Measurements from ENCODE around the gene BPGM. TPM values are rescaled to one million over a fixed set of nuclear protein-coding genes. Genes with fewer than 3 reads are reported as not detected.

BPGM gene
- polyA plus RNA-seq, 4 donors = 36.2 to 49.8 (median 41.9) TPM

DNA sequence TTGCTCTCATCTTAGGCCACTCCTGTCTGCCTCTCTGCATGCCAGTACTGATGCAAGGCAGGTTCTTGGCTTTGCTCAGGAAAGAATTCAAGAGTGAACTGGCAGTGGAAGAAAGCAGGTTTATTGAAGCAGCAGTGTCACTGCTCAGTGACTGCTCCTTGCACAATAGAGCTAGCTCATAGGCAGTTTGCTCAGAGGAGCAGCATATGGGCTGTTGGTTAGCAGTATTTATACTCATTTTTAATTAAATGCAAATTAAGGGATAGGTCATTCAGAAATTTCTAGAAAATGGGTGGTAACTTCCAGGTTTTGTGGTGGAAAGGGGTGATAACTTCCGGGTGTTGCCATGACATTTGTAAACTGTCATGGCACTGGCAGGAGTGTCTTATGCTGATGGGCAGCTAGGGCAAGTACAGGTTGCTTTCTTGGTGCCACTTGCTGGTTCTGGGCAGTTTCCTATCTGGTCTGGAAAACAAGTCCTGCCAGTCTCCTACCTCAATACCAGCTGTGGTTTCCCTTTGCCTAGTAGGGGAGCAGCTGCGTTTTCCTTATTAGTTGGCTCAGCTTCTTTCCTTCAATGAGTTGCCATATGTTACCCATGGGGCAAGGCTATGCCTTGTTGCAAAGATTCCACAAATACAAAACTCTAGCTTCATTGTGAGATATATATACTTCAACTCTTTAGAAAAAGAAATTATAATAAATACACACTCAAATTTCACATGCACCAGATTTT lies 68.0 kb downstream of the BPGM start:
- no peak for DNase-seq (ENCODE audit: low read depth in 4 of 4, low spot score in 2 of 4)

GRCh38 chr7:134718211-134718875 lies 71.7 kb downstream of the BPGM start:
- DNase-seq (ENCODE audit: low read depth in 4 of 4, low spot score in 2 of 4) = no peak

GRCh38 chr7:134720091-134720935 lies 73.7 kb downstream of the BPGM start:
- no peak for DNase-seq (ENCODE audit: low read depth in 4 of 4, low spot score in 2 of 4)

GRCh38 chr7:134721171-134721570 lies 74.5 kb downstream of the BPGM start:
- DNase-seq (ENCODE audit: low read depth in 4 of 4, low spot score in 2 of 4) = no peak

GRCh38 chr7:134722786-134723322 lies 76.2 kb downstream of the BPGM start:
- no peak for DNase-seq (ENCODE audit: low read depth in 4 of 4, low spot score in 2 of 4)

DNA sequence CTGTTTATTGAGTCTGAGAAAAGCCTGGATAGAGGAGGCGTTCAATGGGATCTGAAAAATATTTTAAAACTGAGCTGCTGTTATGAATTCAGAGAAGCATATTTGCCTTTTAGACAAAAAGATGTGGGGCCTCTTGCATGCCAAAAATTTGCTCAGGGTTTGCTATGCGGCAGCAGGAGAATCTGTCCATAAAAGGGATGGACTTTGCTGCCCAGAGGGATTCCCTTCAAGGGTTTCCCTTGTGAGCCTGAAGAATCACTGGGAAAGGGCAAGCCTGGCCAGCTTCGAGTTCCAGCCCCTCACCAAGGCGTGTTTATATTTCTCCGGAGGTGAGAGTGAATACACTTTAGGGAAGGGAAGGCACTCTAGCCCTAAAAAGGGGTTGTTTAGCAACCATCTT lies 77.2 kb downstream of the BPGM start:
- no peak for DNase-seq (ENCODE audit: low read depth in 4 of 4, low spot score in 2 of 4)

DNA sequence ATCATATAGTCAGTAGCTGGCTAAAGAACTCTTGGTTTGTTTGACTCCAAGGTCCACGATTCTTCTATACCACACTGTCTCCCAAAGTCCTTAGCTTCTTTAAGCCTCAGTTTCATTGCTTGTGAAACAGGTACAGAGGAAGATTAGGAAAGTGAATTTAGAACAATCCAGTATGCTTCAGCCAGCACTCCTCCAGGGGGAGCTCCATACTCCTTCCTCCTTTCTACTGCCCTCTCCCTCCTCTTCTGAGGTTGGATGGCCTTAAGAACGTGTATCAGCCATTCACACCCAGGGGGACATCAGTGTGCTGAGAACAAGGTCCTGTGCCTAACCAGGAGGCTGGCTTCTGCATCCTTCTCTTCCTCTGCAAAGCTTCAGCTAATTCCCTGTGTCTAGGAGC lies 78.0 kb downstream of the BPGM start:
- DNase-seq (ENCODE audit: low read depth in 4 of 4, low spot score in 2 of 4) = no peak

GRCh38 chr7:134726581-134726980 lies 79.9 kb downstream of the BPGM start:
- no peak for DNase-seq (ENCODE audit: low read depth in 4 of 4, low spot score in 2 of 4)

DNA sequence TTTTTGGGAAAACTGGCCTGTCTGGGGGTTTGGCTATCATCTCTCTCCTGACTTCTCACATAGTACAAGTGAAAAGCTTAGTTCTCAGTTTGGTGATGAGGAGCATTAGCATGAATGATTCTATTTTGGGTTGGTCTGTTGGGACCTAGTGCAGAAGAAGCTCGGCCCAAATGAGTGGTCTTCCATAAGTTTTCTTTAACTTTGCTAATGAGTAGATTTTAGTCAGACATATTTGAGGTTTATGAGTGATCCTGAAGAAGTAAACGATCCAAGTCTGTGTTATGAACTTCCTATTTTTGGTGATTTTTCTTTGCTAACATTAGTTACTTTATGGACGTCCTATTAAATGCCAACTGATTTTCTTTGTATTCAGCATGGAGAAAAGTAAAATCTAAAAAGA lies 81.1 kb downstream of the BPGM start:
- no peak for DNase-seq (ENCODE audit: low read depth in 4 of 4, low spot score in 2 of 4)

Other genes starting within 250 kb of the BPGM start
- 100 to 1,000 TPM in 3 of 4 donors, 10 to 100 TPM in 1; 95.5 to 117 (median 107) TPM for gene AKR1B1, start 187.8 kb upstream of the BPGM start, polyA plus RNA-seq (ENCODE audit: insufficient read length in 4 of 4)
- gene AKR1B10, start 119.3 kb upstream of the BPGM start, polyA plus RNA-seq (ENCODE audit: insufficient read length in 4 of 4) = under 1 TPM in 2 of 4 donors, not detected in 2; 0.17 to 0.21 TPM
- under 1 TPM in 1 of 4 donors, not detected in 3; 0.09 TPM for gene AKR1B15, start 97.7 kb upstream of the BPGM start, polyA plus RNA-seq (ENCODE audit: insufficient read length in 4 of 4)
- 100 to 1,000 TPM; 217 to 273 (median 247) TPM for gene CALD1, start 132.8 kb downstream of the BPGM start, polyA plus RNA-seq (ENCODE audit: insufficient read length in 4 of 4)